K562 (cell line): ENCODE measurements around the gene FAM174C. TPM values are rescaled to one million over a fixed set of nuclear protein-coding genes. Genes with fewer than 3 reads are reported as not detected.
A peak's percentile ranks its signal among the peaks of the same experiment; 100 is the strongest.

Experiments used
- CTCF ChIP-seq, 3 experiments: IDR thresholded peaks in 2 of 3; conservative IDR thresholded peaks in 1 of 3; 2 replicates each; pipeline ENCODE4 v1.5.1; 2011 to 2012; ENCODE audit warnings: low read length in 3 of 3, mild to moderate bottlenecking in 3 of 3, control low read depth in 2 of 3, improper control_type of control experiment in 1 of 3, inconsistent platforms in 1 of 3, low read depth in 1 of 3, mixed read lengths in 1 of 3, moderate library complexity in 1 of 3; ENCODE audit not compliant: insufficient read depth in 2 of 3
- FOXJ2 ChIP-seq: fragments of 200-800 bp; sonication (Bioruptor generic); IDR thresholded peaks from 2 replicates; pipeline ENCODE4 v1.6.1; 2016; ENCODE audit warnings: missing genetic modification characterization, missing compliant biosample characterization
- HDAC2 ChIP-seq: fragments of 450-650 bp; IDR thresholded peaks from 2 replicates; pipeline ENCODE4 v1.6.1; 2016; ENCODE audit warnings: mild to moderate bottlenecking
- KDM2B ChIP-seq: fragments of 250-450 bp; sonication (Bioruptor Pico); IDR thresholded peaks from 2 replicates; pipeline ENCODE4 v1.8.0; 2021; ENCODE audit warnings: mild to moderate bottlenecking, moderate library complexity
- KLF1 ChIP-seq: fragments of 450-650 bp; IDR thresholded peaks from 2 replicates; pipeline ENCODE4 v1.6.1; 2016; ENCODE audit warnings: missing genetic modification characterization, missing compliant biosample characterization
- MEIS2 ChIP-seq: fragments of 450-650 bp; IDR thresholded peaks from 2 replicates; pipeline ENCODE4 v1.6.1; 2014; ENCODE audit warnings: mild to moderate bottlenecking; ENCODE audit not compliant: partially characterized antibody
- NR1H2 ChIP-seq: sonication (generic); formaldehyde crosslinking; IDR thresholded peaks from 2 replicates; pipeline ENCODE4 v1.4.0; 2020; ENCODE audit warnings: mild to moderate bottlenecking, missing genetic modification reagents
- POLR3G ChIP-seq: IDR thresholded peaks from 2 replicates; pipeline ENCODE4 v1.6.1; 2011; ENCODE audit not compliant: insufficient read length, insufficient replicate concordance; ENCODE audit errors: extremely low read depth
- PPARD ChIP-seq: fragments of 250-450 bp; sonication (Bioruptor Pico); IDR thresholded peaks from 2 replicates; pipeline ENCODE4 v1.8.0; 2022; ENCODE audit warnings: inconsistent platforms, mild to moderate bottlenecking, moderate library complexity
- PTTG1 ChIP-seq: fragments of 450-650 bp; IDR thresholded peaks from 2 replicates; pipeline ENCODE4 v1.6.1; 2016; ENCODE audit warnings: low read depth, mild to moderate bottlenecking, missing genetic modification characterization, missing compliant biosample characterization
- RNF2 ChIP-seq: sonication (generic); IDR thresholded peaks from 2 replicates; pipeline ENCODE4 v1.6.1; 2016
- SETDB1 ChIP-seq: IDR thresholded peaks from one replicate; pipeline ENCODE4 v1.6.1; 2012; ENCODE audit warnings: low read length, control low read depth, inconsistent platforms
- SFPQ ChIP-seq: fragments of 200-400 bp; formaldehyde crosslinking; IDR thresholded peaks from 2 replicates; pipeline ENCODE4 v1.6.1; 2017; ENCODE audit warnings: mild to moderate bottlenecking, low read depth, low read length, moderate library complexity
- SIRT6 ChIP-seq: IDR thresholded peaks from one replicate; pipeline ENCODE4 v1.6.1; 2012; ENCODE audit warnings: low read depth, mild to moderate bottlenecking, control low read depth, inconsistent platforms, low read length, moderate library complexity
- TSHZ1 ChIP-seq: fragments of 250-450 bp; sonication (Bioruptor Pico); IDR thresholded peaks from 2 replicates; pipeline ENCODE4 v1.4.0; 2020; ENCODE audit warnings: mild to moderate bottlenecking, moderate library complexity
- ZC3H4 ChIP-seq: sonication (generic); formaldehyde crosslinking; IDR thresholded peaks from 2 replicates; pipeline ENCODE4 v1.9.0; 2021; ENCODE audit warnings: missing genetic modification reagents, borderline replicate concordance
- ZNF436 ChIP-seq: fragments of 250-450, 450-650 bp; sonication (Bioruptor Pico); formaldehyde crosslinking; IDR thresholded peaks from 2 replicates; pipeline ENCODE4 v1.7.0; 2020; ENCODE audit warnings: mild to moderate bottlenecking
- ZNF57 ChIP-seq: fragments of 450-650 bp; formaldehyde crosslinking; IDR thresholded peaks from 2 replicates; pipeline ENCODE4 v1.4.0; 2020; ENCODE audit warnings: mild to moderate bottlenecking, moderate library complexity
- polyA plus RNA-seq, 8 experiments: library from polyadenylated mRNA; depleted of rRNA in 4 of 8; stranded (reverse) in 5 of 8; unstranded in 3 of 8; fragments of >200 nt; fragmentation: Nextera tagmentation in 2 of 8; fragmentation: Illumina TruSeq in 1 of 8; extraction: Ambion mirVana in 2 of 8; extraction: Trizol in 1 of 8; gene quantifications; 2 replicates each; pipeline versions ENCODE4 v1.2.1 to v1.2.3, GENCODE V29; 2011 to 2014; ENCODE audit warnings: inconsistent platforms in 1 of 8, missing spikeins in 1 of 8
- total RNA-seq, 7 experiments: library from RNA; depleted of rRNA in 6 of 7; stranded (reverse); fragments of >200 nt in 6 of 7; fragmentation: Illumina TruSeq in 2 of 7; extraction: Trizol in 2 of 7; gene quantifications; 2 replicates each; pipeline versions ENCODE4 v1.2.1 to v1.2.3, GENCODE V29; 2011 to 2021; ENCODE audit warnings: low replicate concordance in 1 of 7
- TF ChIP-seq, protein P1 (sequence below): fragments of 450-650 bp; conservative IDR thresholded peaks from 2 replicates; pipeline ENCODE4 v1.6.1; 2016; ENCODE audit warnings: missing genetic modification characterization, low read depth, mild to moderate bottlenecking, control low read depth, missing compliant biosample characterization

The FAM174C gene
- total and polyA plus RNA-seq, 9 of the 15 experiments (the other 6 are each of a cell fraction or from before 2014, with no cell fraction given), result 0.66 to 89.6 (median 20.3) TPM

DNA sequence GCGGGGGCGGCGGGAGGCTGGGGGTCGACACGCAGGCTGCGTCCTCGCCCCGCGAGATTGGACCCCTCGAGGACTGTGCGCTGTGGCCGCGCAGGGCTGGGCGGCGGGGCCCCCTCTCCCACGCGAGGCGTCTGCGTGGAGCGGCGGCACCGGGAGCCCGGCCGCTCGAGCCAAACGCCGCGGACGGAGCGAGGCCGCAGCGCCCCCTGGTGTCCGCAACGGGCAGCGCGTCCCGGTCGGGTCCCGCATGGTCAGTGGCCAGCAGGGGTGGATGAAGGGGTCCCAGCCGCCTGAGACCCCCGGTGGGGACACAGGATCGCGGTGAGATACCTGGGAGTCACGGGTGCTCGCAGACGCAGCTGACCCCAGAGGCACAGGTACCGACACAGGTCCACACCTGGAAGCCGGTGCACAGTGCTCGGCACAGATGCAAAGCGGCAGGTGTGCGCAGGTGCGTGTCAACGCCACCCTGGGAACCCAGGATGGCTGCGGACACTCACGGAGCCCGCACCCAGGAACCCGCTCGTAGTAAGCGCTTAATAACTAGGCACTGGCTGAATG lies 8.3 kb upstream of the FAM174C start (continued):
- TF ChIP-seq MEIS2 (no peak), PPARD (CRISPR knock-in tag) (no peak), SFPQ (no peak), RNF2 (no peak; the same call in 1 of the 2 replicates), ZC3H4 (peak; percentile 57; the same call in 1 of the 2 replicates), SETDB1 (no peak), NR1H2 (CRISPR knock-in tag) (no peak), KDM2B (CRISPR knock-in tag) (no peak; the same call in 1 of the 2 replicates), KLF1 (tag) (no peak), SIRT6 (no peak), ZNF57 (CRISPR knock-in tag) (no peak), HDAC2 (no peak), ZNF436 (no peak), CTCF (IDR thresholded peaks at IDR 0.05 in 2 of 3, conservative IDR thresholded peaks at IDR 0.05 in 1 of 3; ENCODE audit: insufficient read depth in 2 of 3, low read depth in 1 of 3, low read length in 3 of 3) (peak; percentile 83 to 97 (median 85)), FOXJ2 (tag) (peak; percentile 25; the same call in 1 of the 2 replicates), TSHZ1 (no peak), POLR3G (no peak), PTTG1 (tag) (no peak)
- TF ChIP-seq, protein P1, sequence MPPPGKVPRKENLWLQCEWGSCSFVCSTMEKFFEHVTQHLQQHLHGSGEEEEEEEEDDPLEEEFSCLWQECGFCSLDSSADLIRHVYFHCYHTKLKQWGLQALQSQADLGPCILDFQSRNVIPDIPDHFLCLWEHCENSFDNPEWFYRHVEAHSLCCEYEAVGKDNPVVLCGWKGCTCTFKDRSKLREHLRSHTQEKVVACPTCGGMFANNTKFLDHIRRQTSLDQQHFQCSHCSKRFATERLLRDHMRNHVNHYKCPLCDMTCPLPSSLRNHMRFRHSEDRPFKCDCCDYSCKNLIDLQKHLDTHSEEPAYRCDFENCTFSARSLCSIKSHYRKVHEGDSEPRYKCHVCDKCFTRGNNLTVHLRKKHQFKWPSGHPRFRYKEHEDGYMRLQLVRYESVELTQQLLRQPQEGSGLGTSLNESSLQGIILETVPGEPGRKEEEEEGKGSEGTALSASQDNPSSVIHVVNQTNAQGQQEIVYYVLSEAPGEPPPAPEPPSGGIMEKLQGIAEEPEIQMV (tag), result no peak
